Activated naive CD4-positive, alpha-beta T cell treated with anti-CD3 and anti-CD28 coated beads for 36 hours (primary cell): ENCODE measurements around the gene THSD4. TPM values are rescaled to one million over a fixed set of nuclear protein-coding genes. Genes with fewer than 3 reads are reported as not detected.

Experiments
- CTCF ChIA-PET: fragments of 350-600 bp; sonication (Branson Sonifier 250); formaldehyde crosslinking; loops from one replicate; lab custom pipeline; 2021; ENCODE audit warnings: antibody characterized with exemption; lab: Charles Lee
- DNase-seq: peaks from one replicate; pipeline ENCODE4 v3.0.0-alpha.2; 2020
- H3K27ac Mint-ChIP-seq: one replicate; pipeline ENCODE4 v1.8.0; 2021; ENCODE audit warnings: mild to moderate bottlenecking, mixed read lengths
- H3K27me3 Mint-ChIP-seq: one replicate; pipeline ENCODE4 v1.8.0; 2021; ENCODE audit warnings: low read depth, mixed read lengths
- H3K36me3 Mint-ChIP-seq: one replicate; pipeline ENCODE4 v1.8.0; 2021; ENCODE audit warnings: low read depth, mixed read lengths
- H3K4me1 Mint-ChIP-seq: one replicate; pipeline ENCODE4 v1.8.0; 2021; ENCODE audit warnings: low read depth, mixed read lengths
- H3K4me3 Mint-ChIP-seq: one replicate; pipeline ENCODE4 v1.8.0; 2021; ENCODE audit warnings: mild to moderate bottlenecking, moderate library complexity, mixed read lengths
- H3K9me3 Mint-ChIP-seq: one replicate; pipeline ENCODE4 v1.8.0; 2021; ENCODE audit warnings: mixed read lengths
- intact Hi-C: fragments of 100-400 bp; cut with micrococcal nuclease; formaldehyde crosslinking; loops from one replicate; pipeline ENCODE4 v1.15.1; 2023
- total RNA-seq, 2 experiments: library from RNA; stranded (reverse); gene quantifications; one replicate each; pipeline ENCODE4 v1.2.3, GENCODE V29; 2021

Gene THSD4
- total RNA-seq, 2 experiments from 2014 or later, result not detected

DNA sequence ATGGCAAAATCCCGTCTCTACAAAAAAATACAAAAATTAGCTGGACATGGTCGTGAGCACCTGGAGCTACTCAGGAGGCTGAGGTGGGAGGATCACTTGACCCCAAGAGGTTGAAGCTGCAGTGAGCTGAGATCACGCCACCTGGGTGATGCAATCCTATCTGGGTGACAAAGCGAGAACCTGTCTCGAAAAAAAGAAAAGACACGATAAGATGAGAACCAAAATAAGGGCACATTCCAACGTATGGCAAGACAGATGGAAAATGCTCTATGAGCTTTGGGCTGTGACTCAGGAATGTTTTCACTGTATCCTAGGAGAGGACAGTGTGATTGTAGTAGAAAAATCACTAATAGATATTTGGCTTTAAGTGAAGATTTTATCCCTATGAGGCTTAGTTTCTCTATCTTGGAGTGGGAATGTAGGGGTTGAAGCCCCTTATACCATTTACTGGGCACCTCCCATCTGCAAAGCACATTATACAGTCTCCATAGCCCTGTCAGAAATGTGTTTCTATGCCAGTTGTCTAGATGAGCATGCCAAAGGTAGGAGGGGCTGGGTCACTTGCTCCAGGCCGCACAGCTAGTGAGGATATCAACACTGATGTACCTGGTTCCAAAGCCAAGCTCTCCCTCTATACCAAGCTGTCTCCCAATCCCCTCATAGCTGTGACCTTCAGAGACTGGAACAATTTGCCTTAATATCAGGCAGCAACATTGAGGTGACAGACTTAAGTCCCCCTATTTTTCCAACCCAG, 641.5 kb downstream of the THSD4 start:
- Mint-ChIP-seq H3K4me1 (no peaks in the 10 kb centered on the region), H3K36me3 (peaks cover 1% of the 10 kb centered on the region), H3K4me3 (no peak overlapping the region), H3K27me3 (no peaks in the 10 kb centered on the region), H3K9me3 (peaks cover 9% of the 10 kb centered on the region), H3K27ac (no peak overlapping the region)
- no peak for DNase-seq
- intact Hi-C loops, result no loop called here
- CTCF ChIA-PET, result interaction anchor here (0.6 kb wide), 1 partner anchor 431 kb away, joined by 3 read pairs; no protein-coding TSS in a partner anchor

DNA sequence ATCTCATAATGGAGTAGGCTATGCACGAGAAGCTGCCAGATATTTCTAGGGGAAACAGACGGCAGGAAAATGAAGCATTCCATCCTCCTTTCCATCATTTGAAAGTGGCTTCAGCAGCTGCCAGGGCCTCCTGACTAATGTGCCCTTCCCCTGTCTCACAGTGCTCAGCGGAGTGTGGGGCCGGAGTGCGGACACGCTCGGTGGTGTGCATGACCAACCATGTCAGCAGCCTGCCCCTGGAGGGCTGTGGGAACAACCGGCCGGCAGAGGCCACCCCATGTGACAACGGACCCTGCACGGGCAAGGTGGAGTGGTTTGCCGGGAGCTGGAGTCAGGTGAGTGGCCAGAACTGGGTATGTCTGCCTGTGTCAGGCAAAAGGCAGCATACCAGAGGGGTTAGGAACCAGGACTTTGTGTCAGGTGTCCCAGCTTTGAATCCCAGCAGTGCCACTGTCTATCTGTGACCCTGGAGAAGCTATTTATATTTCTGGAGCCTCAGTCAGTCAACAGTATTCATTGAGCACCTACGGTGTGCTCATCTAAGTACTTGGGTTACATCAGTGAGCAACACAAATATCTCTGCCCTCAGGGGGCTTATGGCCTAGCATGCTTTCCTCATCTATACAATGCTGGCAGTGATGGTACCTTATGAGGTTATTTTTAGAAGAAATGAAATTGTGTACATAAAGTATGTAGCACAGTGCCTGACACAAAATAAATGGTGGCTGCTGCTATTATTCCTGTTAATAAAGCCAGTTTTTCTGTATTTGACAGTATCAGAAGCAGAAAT, 642.7 kb downstream of the THSD4 start:
- Mint-ChIP-seq H3K9me3 (peaks cover 13% of the 10 kb centered on the region), H3K27ac (no peak overlapping the region), H3K4me1 (no peaks in the 10 kb centered on the region), H3K27me3 (no peaks in the 10 kb centered on the region), H3K4me3 (no peak overlapping the region), H3K36me3 (peaks cover 1% of the 10 kb centered on the region)
- CTCF ChIA-PET, result no interaction called here
- intact Hi-C loops, result no loop called here
- DNase-seq, result no peak

DNA sequence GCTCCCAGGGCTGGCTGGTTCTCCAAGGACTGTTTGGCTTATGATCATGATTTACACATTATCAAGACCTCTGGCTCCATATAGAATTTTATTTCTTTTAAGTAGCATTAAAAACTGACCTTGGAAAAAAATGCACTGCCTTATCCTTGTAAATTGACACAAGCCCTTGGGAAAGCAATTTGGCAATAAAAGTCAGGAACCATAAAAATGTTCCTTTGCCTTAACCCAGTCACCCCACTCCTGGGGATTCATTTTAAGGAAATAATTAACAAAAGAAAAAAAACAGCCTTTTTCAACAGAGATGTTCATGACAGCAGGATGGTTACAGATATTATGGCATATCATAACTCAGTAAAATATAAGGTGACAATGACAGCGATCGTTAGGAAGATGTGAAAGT, 643.4 kb downstream of the THSD4 start:
- H3K27ac Mint-ChIP-seq, result no peak overlapping the region
- CTCF ChIA-PET, result no interaction called here

DNA sequence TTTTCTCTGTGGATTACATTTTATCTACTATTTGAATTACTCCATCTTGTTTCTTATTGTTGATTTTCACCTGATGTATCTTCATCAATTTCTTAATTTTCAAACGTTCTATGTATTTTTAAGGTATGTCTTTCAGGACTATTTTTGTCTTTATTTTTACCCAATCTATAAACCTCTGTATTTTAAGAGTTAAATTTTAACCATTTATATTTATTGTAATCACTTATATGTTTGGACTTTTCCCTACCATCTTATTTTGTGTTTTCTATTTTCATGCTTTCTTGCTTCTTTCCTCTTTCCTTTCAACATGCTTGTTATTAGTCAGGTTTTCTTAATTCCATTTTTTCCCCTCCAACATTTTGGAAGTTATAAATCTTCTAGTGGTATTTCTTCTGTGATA, 645.6 kb downstream of the THSD4 start:
- Mint-ChIP-seq H3K27ac (no peak overlapping the region), H3K36me3 (peaks cover 1% of the 10 kb centered on the region), H3K4me1 (no peaks in the 10 kb centered on the region), H3K9me3 (peaks cover 13% of the 10 kb centered on the region), H3K27me3 (no peaks in the 10 kb centered on the region), H3K4me3 (no peak overlapping the region)
- intact Hi-C loops, result no loop called here
- no peak for DNase-seq
- CTCF ChIA-PET, result interaction anchor here (1.2 kb wide), 1 partner anchor 40 kb away, joined by 3 read pairs; no protein-coding TSS in a partner anchor

More for the DNA sequence above, 643.4 kb downstream of the THSD4 start:
- H3K27me3 Mint-ChIP-seq, result no peaks in the 10 kb centered on the region
- no peaks in the 10 kb centered on the region for H3K4me1 Mint-ChIP-seq
- peaks cover 13% of the 10 kb centered on the region for H3K9me3 Mint-ChIP-seq
- no peak overlapping the region for H3K4me3 Mint-ChIP-seq
- DNase-seq, result no peak
- H3K36me3 Mint-ChIP-seq, result peaks cover 1% of the 10 kb centered on the region
- intact Hi-C loops, result no loop called here

DNA sequence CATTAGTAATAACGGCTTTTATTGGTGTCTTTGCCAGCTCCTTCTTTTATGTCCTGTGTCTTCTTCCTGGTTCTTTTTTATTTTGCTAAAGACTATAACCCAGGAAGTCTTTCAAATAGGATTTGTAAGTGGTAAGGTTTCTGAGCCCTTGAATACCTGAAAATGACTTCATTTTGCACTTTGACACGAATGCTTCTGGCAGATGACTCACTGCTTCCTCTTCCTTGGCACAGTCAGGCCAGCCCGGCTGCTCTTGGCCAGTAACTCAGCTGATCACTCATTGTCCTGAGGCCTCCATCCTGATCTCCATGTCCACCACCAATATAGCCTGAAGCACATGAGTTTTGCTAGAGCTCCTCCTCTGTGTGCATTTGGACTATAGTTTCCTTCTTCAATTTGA, 646.4 kb downstream of the THSD4 start:
- H3K27ac Mint-ChIP-seq, result no peak overlapping the region
- no peaks in the 10 kb centered on the region for H3K27me3 Mint-ChIP-seq
- H3K4me3 Mint-ChIP-seq, result no peak overlapping the region
- H3K4me1 Mint-ChIP-seq, result no peaks in the 10 kb centered on the region
- CTCF ChIA-PET, result interaction anchor here (1.2 kb wide), 1 partner anchor 40 kb away, joined by 3 read pairs; no protein-coding TSS in a partner anchor
- H3K36me3 Mint-ChIP-seq, result peaks cover 1% of the 10 kb centered on the region
- peaks cover 13% of the 10 kb centered on the region for H3K9me3 Mint-ChIP-seq
- DNase-seq, result no peak
- intact Hi-C loops, result no loop called here

DNA sequence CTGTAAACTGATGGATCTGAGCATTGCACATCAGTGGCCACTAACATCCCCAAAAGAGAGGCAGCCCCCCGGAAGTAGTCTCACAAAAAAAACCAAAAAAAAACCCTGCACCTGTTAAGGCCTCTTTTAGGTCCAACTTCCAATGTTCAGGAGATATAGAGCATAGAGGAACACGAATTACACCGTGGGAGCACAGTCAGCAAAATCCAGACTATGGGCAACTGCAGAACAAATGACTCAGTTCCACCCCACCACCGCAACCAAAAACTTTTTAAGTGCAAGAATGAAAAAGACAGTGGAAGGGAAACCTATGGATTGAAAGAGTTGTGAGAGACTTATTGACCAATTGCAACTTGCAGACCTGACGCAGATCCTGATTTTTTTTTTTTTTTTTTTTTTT, 652.9 kb downstream of the THSD4 start:
- Mint-ChIP-seq H3K9me3 (no peaks in the 10 kb centered on the region), H3K27me3 (no peaks in the 10 kb centered on the region), H3K4me3 (no peak overlapping the region), H3K27ac (no peak overlapping the region), H3K36me3 (no peaks in the 10 kb centered on the region), H3K4me1 (no peaks in the 10 kb centered on the region)
- intact Hi-C loops, result no loop called here
- CTCF ChIA-PET, result no interaction called here
- DNase-seq, result no peak

DNA sequence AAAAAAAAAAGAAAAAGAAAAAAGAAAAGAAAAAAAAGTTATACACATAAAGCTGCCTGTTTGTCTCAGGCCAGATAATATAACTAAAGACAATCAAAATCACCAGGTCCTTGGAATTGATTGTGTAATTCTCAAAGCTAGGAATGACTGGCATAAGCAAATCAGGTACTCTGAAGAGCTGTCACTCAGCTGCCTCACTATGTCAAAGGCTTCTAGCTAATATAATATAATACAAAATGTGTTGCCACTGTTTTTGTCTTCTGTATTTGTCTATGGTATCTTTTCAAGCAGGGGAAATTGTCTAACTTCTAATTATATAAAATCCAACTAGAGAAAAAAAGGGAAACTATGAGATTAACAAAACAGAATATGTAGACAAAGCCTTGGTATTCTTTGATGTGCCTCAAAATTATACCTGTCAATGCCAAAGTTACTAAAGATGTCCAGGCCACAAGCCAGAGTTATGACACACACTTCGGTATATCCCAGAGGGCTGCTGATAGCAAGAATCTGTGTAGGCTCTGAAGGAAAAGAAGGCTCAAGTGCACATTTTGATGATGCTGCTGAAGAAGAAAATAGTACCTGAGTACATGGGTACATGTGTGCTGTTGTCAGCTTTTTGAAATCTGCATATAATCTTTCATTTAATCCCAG, 658.1 kb downstream of the THSD4 start:
- no peaks in the 10 kb centered on the region for H3K9me3 Mint-ChIP-seq
- no peaks in the 10 kb centered on the region for H3K4me1 Mint-ChIP-seq
- H3K27me3 Mint-ChIP-seq, result no peaks in the 10 kb centered on the region
- H3K27ac Mint-ChIP-seq, result no peak overlapping the region
- CTCF ChIA-PET, result interaction anchor here (1.3 kb wide), 1 partner anchor 382 kb away, joined by 4 read pairs; no protein-coding TSS in a partner anchor
- H3K4me3 Mint-ChIP-seq, result no peak overlapping the region
- no peak for DNase-seq
- no peaks in the 10 kb centered on the region for H3K36me3 Mint-ChIP-seq
- intact Hi-C loops, result no loop called here

DNA sequence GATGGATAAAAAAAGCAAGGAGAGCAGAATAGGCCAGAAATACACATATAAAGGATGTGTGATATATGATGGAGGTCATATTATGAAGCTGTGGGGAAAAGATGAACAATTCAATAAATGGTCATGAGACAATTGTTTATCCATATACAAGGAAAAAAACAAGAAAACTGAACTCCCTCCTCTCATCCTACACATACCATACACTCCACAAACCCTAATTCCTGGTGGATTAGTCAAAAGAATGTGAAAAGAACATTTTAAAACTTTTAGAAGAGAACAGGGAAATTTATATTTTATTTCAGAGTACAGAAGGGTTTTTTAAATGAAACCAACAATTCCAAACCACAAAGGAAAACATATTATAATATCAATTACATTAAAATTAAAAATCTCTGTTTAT, 660.6 kb downstream of the THSD4 start:
- intact Hi-C loops, result no loop called here
- no peaks in the 10 kb centered on the region for H3K9me3 Mint-ChIP-seq
- H3K4me1 Mint-ChIP-seq, result no peaks in the 10 kb centered on the region
- CTCF ChIA-PET, result interaction anchor here (0.6 to 0.7 kb wide), 2 partner anchors 60 to 926 kb away, joined by 3 to 4 read pairs; no protein-coding TSS in a partner anchor
- H3K36me3 Mint-ChIP-seq, result no peaks in the 10 kb centered on the region
- no peak overlapping the region for H3K27ac Mint-ChIP-seq
- H3K4me3 Mint-ChIP-seq, result no peak overlapping the region
- H3K27me3 Mint-ChIP-seq, result no peaks in the 10 kb centered on the region
- no peak for DNase-seq

DNA sequence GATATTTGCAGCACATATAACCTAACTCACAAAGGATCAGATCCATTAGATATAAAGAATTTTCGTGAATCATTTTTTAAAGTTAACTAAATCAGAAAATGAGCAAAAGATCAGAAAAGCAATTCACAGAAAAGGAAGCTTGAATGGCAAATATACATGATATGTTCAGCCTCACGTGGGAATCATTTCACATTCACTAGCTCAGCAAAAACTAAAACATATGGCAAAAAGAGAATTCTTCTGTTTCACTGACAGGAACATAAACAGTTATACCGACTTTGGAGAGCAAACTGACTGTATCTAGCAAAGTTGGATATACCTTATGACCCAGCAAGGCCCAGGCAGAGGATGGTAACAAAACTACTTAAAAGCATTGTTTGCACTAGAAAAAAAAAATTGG, 661.0 kb downstream of the THSD4 start:
- intact Hi-C loops, result no loop called here
- peaks cover 3% of the 10 kb centered on the region for H3K27me3 Mint-ChIP-seq
- H3K4me3 Mint-ChIP-seq, result no peak overlapping the region
- no peaks in the 10 kb centered on the region for H3K36me3 Mint-ChIP-seq
- DNase-seq, result no peak
- H3K27ac Mint-ChIP-seq, result no peak overlapping the region
- no peaks in the 10 kb centered on the region for H3K4me1 Mint-ChIP-seq
- CTCF ChIA-PET, result interaction anchor here (0.6 kb wide), 1 partner anchor 927 kb away, joined by 4 read pairs; no protein-coding TSS in a partner anchor
- no peaks in the 10 kb centered on the region for H3K9me3 Mint-ChIP-seq

DNA sequence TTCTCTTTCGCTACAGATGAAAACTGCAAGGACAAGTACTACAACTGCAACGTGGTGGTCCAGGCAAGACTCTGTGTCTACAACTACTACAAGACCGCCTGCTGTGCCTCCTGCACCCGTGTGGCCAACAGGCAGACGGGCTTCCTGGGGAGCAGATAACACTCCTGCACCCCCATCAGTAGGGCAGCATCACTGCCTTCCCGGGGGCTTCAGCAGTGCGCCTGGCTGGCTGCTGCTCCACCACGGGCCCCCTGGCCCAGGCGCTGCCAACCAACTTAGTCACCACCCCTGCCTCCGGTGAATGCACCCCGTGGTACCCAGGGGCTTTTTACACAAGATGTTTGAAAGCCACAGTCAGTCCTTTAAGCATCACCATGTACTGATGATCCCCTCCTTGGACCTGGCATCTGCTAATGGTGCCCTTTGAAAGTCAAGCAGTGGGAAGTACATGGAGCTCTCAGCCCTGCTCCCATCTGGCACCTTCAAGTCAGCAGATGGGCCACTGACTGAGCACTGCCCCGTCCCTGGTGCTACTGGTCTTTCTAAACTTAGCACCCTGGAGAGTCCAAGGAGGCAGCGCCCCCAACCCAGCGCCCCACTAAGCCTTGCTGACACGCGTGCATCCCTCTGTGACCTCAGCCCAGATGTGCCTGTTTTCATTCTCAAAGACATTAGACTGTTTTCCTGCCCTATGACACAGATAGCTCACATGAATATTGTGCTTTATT, 662.1 kb downstream of the THSD4 start:
- CTCF ChIA-PET, result interaction anchor here (0.6 to 2.5 kb wide), 2 partner anchors 24 to 91 kb away, joined by 5 to 10 read pairs; no protein-coding TSS in a partner anchor
- Mint-ChIP-seq H3K4me1 (no peaks in the 10 kb centered on the region), H3K27ac (no peak overlapping the region), H3K9me3 (no peaks in the 10 kb centered on the region), H3K36me3 (no peaks in the 10 kb centered on the region), H3K4me3 (no peak overlapping the region), H3K27me3 (peaks cover 6% of the 10 kb centered on the region)
- DNase-seq, result no peak
- intact Hi-C loops, result no loop called here

DNA sequence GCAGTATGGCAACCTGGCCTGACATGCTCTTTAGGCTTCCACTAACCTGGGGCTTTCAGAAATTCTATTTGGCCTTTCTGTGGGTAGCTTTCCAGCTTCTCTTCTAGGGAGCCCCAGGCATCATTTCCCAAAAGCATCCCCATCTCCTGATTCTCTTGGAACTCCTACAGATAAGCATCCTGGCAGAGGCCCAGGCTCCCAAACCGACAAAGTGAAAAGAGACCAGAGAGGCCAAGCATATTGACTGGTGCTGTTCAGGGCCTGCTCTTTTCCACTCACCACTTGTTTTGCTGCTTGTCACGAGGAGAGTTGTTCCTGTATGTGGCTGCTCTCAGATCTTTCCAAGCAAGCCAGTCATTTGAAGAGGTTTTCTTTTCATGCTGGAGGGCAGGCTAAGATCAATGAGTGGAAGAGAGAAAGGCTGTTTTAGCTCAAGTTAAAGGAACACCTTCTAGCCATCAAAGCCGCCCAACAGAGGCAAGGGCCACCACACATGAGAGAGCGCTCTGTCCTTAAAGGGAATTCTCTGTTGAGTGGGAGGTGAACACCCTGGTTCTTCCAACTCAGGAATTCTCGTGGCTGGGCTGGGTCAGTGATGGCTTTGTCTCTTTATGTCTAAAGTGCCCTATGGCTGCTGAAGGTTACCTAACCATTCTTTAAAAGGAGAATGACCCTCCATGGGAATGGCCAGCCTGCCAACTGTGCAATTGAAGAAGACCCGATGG, 664.0 kb downstream of the THSD4 start:
- H3K27ac Mint-ChIP-seq, result no peak overlapping the region
- H3K27me3 Mint-ChIP-seq, result peaks cover 6% of the 10 kb centered on the region
- no peaks in the 10 kb centered on the region for H3K9me3 Mint-ChIP-seq
- intact Hi-C loops, result no loop called here
- no peaks in the 10 kb centered on the region for H3K36me3 Mint-ChIP-seq
- no peak for DNase-seq
- H3K4me3 Mint-ChIP-seq, result no peak overlapping the region
- no peaks in the 10 kb centered on the region for H3K4me1 Mint-ChIP-seq
- CTCF ChIA-PET, result interaction anchor here (0.6 to 4.0 kb wide), 8 partner anchors 22 to 767 kb away, joined by 3 to 29 read pairs (median 4); no protein-coding TSS in a partner anchor
